Nephron progenitor cell (in vitro differentiated cells): ENCODE data around the gene ARHGEF7.

ENCODE experiments used
- DNase-seq: peaks from one replicate; pipeline ENCODE4 v3.0.0; 2021
- H3K27ac Mint-ChIP-seq: 2 replicates; pipeline ENCODE4 v1.8.0; 2021; ENCODE audit warnings: mild to moderate bottlenecking, moderate library complexity, mixed read lengths
- H3K27me3 Mint-ChIP-seq: 2 replicates; pipeline ENCODE4 v1.8.0; 2021; ENCODE audit warnings: mild to moderate bottlenecking, low read depth, mixed read lengths; ENCODE audit not compliant: poor library complexity
- H3K36me3 Mint-ChIP-seq: 2 replicates; pipeline ENCODE4 v1.8.0; 2021; ENCODE audit warnings: low read depth, mixed read lengths
- H3K4me1 Mint-ChIP-seq: 2 replicates; pipeline ENCODE4 v1.8.0; 2021; ENCODE audit warnings: mixed read lengths
- H3K4me3 Mint-ChIP-seq: 2 replicates; pipeline ENCODE4 v1.8.0; 2021; ENCODE audit warnings: mild to moderate bottlenecking, moderate library complexity, mixed read lengths
- H3K9me3 Mint-ChIP-seq: 2 replicates; pipeline ENCODE4 v1.8.0; 2021; ENCODE audit warnings: mild to moderate bottlenecking, moderate library complexity, mixed read lengths
- TF ChIP-seq, protein P1 (sequence below): fragments of 200-600 bp; sonication (generic); IDR thresholded peaks from 2 replicates; pipeline ENCODE4 v1.5.0; 2021; ENCODE audit warnings: antibody characterized with exemption

The ARHGEF7 gene

DNA sequence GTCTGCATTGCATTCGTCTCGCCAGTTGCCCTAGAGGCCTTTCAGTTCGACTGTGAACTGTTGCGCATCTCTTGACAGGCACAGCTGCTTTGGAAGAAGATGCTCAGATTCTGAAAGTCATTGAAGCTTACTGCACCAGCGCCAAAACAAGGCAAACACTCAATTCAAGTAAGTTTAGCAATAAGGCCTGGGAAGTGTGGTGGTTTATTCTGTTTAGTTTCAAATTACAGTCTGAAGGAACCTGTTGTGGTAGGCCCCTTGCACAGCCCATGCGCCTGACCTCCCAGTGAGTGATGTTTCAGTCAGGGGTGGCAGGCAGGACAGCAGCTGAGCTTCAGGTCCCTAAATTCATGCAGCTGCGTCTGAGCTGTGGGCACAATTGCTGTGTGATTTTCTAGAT, 173.2 kb downstream of the ARHGEF7 start:
- no peaks in the 10 kb centered on the region for H3K9me3 Mint-ChIP-seq
- H3K4me3 Mint-ChIP-seq: no peak overlapping the region
- H3K36me3 Mint-ChIP-seq: peaks cover 71% of the 10 kb centered on the region
- H3K27me3 Mint-ChIP-seq: no peaks in the 10 kb centered on the region
- DNase-seq: no peak
- no peak overlapping the region for H3K27ac Mint-ChIP-seq
- H3K4me1 Mint-ChIP-seq: peaks cover 15% of the 10 kb centered on the region
- TF ChIP-seq, protein P1, sequence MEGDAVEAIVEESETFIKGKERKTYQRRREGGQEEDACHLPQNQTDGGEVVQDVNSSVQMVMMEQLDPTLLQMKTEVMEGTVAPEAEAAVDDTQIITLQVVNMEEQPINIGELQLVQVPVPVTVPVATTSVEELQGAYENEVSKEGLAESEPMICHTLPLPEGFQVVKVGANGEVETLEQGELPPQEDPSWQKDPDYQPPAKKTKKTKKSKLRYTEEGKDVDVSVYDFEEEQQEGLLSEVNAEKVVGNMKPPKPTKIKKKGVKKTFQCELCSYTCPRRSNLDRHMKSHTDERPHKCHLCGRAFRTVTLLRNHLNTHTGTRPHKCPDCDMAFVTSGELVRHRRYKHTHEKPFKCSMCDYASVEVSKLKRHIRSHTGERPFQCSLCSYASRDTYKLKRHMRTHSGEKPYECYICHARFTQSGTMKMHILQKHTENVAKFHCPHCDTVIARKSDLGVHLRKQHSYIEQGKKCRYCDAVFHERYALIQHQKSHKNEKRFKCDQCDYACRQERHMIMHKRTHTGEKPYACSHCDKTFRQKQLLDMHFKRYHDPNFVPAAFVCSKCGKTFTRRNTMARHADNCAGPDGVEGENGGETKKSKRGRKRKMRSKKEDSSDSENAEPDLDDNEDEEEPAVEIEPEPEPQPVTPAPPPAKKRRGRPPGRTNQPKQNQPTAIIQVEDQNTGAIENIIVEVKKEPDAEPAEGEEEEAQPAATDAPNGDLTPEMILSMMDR: no peak

GRCh38 chr13:111289251-111289650, 174.1 kb downstream of the ARHGEF7 start:
- no peaks in the 10 kb centered on the region for H3K27me3 Mint-ChIP-seq
- DNase-seq: no peak
- H3K4me3 Mint-ChIP-seq: no peak overlapping the region
- TF ChIP-seq, protein P1: no peak
- peaks cover 66% of the 10 kb centered on the region for H3K36me3 Mint-ChIP-seq
- peaks cover 15% of the 10 kb centered on the region for H3K4me1 Mint-ChIP-seq
- no peaks in the 10 kb centered on the region for H3K9me3 Mint-ChIP-seq
- H3K27ac Mint-ChIP-seq: peak overlapping the region; percentile 19

- peak overlapping the region; percentile 39 for H3K27ac Mint-ChIP-seq
- H3K4me1 Mint-ChIP-seq: peaks cover 15% of the 10 kb centered on the region
- H3K27me3 Mint-ChIP-seq: no peaks in the 10 kb centered on the region
- no peaks in the 10 kb centered on the region for H3K9me3 Mint-ChIP-seq
- peaks cover 47% of the 10 kb centered on the region for H3K36me3 Mint-ChIP-seq
- no peak overlapping the region for H3K4me3 Mint-ChIP-seq
- TF ChIP-seq, protein P1: no peak
- DNase-seq: no peak
Measured at GRCh38 chr13:111291908-111292307, 176.8 kb downstream of the ARHGEF7 start.

DNA sequence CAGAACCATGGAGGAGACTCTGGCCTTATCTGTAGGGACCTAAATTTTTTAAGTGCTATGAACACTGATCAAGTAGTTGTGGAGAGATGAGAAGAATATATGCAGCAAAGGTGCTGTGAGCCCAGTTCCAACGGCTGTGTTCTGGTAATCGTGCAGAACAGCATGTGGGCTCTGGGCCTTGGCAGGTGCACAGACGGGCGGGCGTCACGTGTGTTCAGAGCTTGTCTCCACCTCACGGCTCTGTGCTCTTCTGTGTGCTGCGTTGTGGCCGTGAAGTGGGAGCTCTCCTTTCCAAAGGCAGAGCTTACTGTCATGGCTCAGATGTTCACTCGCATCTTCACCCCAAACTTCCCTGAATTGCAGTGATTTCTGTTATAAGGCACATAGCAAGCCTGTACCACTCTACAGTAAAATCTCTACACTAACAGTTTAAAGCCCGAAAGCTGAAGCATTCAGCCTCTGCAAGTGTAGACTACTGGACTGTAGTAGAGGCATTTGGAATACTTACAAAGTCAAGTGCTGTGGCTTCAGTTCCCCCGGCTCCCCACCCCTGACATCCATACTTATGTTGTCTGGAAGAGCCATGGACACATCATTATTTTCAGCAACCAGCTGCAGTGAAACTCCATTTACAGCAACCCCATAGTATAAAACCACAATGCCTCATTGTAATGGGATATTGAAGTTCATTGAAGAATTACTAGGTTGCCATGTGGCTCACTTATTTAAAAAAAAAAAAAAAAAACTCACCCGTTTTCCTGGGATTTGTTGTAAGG, 177.8 kb downstream of the ARHGEF7 start:
- peaks cover 42% of the 10 kb centered on the region for H3K36me3 Mint-ChIP-seq
- H3K27ac Mint-ChIP-seq: no peak overlapping the region
- H3K27me3 Mint-ChIP-seq: no peaks in the 10 kb centered on the region
- no peaks in the 10 kb centered on the region for H3K9me3 Mint-ChIP-seq
- TF ChIP-seq, protein P1: no peak
- peaks cover 7% of the 10 kb centered on the region for H3K4me1 Mint-ChIP-seq
- H3K4me3 Mint-ChIP-seq: no peak overlapping the region
- DNase-seq: no peak

- Mint-ChIP-seq H3K36me3 (peaks cover 31% of the 10 kb centered on the region), H3K4me3 (no peak overlapping the region), H3K4me1 (no peaks in the 10 kb centered on the region), H3K27me3 (no peaks in the 10 kb centered on the region), H3K27ac (no peak overlapping the region), H3K9me3 (no peaks in the 10 kb centered on the region)
- no peak for DNase-seq
- TF ChIP-seq, protein P1: no peak
Measured at GRCh38 chr13:111295886-111296285, 180.8 kb downstream of the ARHGEF7 start.

DNA sequence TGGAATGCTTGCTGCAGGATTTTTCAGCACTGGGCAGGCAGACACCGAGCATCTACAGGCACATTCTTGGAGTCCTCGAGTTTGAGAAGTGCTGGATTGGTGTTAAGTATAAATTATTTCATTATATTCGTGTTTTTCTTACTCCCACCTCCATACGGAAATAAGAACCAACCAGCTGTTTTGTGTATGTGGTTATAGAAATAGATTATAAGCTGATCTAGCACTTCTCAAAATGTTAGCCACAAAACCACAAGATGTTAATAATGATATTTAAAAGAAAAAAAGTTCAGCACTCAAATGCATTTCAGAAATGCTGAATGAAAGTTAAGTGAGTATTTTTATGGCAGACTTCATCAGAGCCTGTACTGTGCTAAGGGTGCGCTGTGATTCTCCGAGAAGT, 181.3 kb downstream of the ARHGEF7 start:
- DNase-seq: no peak
- Mint-ChIP-seq H3K4me1 (no peaks in the 10 kb centered on the region), H3K27ac (no peak overlapping the region), H3K4me3 (no peak overlapping the region), H3K36me3 (peaks cover 35% of the 10 kb centered on the region), H3K27me3 (no peaks in the 10 kb centered on the region), H3K9me3 (no peaks in the 10 kb centered on the region)
- TF ChIP-seq, protein P1: no peak
